Skeletal muscle satellite cell (primary cell): ENCODE results near the gene SPEG.

Experiments
- H3K27me3 ChIP-seq: 2 replicates; pipeline ENCODE4 v1.7.0; 2013; ENCODE audit warnings: low read length; ENCODE audit not compliant: control insufficient read depth, insufficient read depth
- H3K36me3 ChIP-seq: 2 replicates; pipeline ENCODE4 v1.7.0; 2013; ENCODE audit warnings: mild to moderate bottlenecking, control low read depth, low read length; ENCODE audit not compliant: insufficient read depth
- H3K4me1 ChIP-seq: 2 replicates; pipeline ENCODE4 v1.7.0; 2013; ENCODE audit warnings: low read length; ENCODE audit not compliant: control insufficient read depth, insufficient read depth
- H3K4me2 ChIP-seq: 2 replicates; pipeline ENCODE4 v1.7.0; 2013; ENCODE audit warnings: mild to moderate bottlenecking, low read length
- H3K4me3 ChIP-seq: 2 replicates; pipeline ENCODE4 v1.7.0; 2013; ENCODE audit warnings: low read length
- H3K9ac ChIP-seq: 2 replicates; pipeline ENCODE4 v1.7.0; 2013; ENCODE audit warnings: mild to moderate bottlenecking, low read depth, low read length, moderate library complexity
- H3K9me3 ChIP-seq: replicated peaks from 2 replicates; pipeline ENCODE4 v1.7.0; 2013; ENCODE audit warnings: mild to moderate bottlenecking, control low read depth, low read length

The SPEG gene

GRCh38 chr2:219515874-219516629 lies 81.4 kb downstream of the SPEG start:
- no peak overlapping the region for H3K9ac ChIP-seq
- peaks cover 62% of the 10 kb centered on the region for H3K27me3 ChIP-seq
- H3K36me3 ChIP-seq = no peaks in the 10 kb centered on the region
- no peaks in the 10 kb centered on the region for H3K9me3 ChIP-seq
- no peak overlapping the region for H3K4me3 ChIP-seq
- peaks cover 26% of the 10 kb centered on the region for H3K4me1 ChIP-seq
- H3K4me2 ChIP-seq = no peak overlapping the region

- Histone ChIP-seq H3K9ac (no peak overlapping the region), H3K4me2 (no peak overlapping the region), H3K36me3 (no peaks in the 10 kb centered on the region), H3K4me3 (no peak overlapping the region), H3K27me3 (peaks cover 60% of the 10 kb centered on the region), H3K4me1 (peaks cover 32% of the 10 kb centered on the region), H3K9me3 (no peaks in the 10 kb centered on the region)
Observed at GRCh38 chr2:219516888-219517287, 82.2 kb downstream of the SPEG start.

DNA sequence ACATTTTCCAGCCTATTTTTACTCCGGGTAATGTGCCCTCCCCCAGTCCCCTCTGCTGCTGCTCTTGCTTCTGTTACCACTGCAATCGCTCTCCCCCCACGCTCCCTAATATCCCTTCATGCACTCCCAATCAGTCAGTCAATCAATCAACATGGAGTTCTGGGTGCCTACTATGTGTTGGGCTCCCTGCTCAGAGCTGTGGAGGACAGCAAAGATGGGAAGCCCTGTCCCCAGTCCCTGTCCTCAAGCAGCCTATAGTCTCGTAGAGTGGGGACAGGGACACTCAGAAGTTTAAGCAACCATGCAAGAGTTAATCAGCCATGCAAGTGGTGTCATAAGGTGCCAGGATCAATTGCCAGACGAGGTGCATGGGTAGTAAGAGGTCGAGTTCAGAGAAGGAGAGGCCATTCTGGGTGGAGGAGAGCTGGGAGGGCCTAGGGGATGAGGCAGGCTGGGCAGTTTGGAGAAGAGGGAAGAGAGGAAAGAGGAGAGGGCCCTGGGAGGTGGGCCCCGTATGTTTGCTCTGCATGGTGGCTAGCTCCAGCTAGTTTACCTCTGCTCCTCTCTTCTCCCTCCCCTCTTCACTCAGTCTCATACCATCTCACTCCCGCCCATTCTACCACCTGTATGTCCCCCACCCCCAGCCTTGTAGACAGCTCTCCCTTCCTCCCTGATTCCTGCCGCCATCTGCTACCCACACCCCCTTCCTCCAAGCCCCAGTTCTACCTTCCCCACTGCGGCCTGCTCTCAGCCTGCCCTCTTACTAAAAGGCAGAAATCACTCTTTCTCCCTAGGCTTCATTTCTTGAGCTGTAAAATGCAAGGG lies 83.5 kb downstream of the SPEG start:
- no peak overlapping the region for H3K4me2 ChIP-seq
- H3K4me1 ChIP-seq = peaks cover 29% of the 10 kb centered on the region
- H3K9ac ChIP-seq = no peak overlapping the region
- no peaks in the 10 kb centered on the region for H3K36me3 ChIP-seq
- no peak overlapping the region for H3K4me3 ChIP-seq
- H3K27me3 ChIP-seq = peaks cover 47% of the 10 kb centered on the region
- H3K9me3 ChIP-seq = no peaks in the 10 kb centered on the region

DNA sequence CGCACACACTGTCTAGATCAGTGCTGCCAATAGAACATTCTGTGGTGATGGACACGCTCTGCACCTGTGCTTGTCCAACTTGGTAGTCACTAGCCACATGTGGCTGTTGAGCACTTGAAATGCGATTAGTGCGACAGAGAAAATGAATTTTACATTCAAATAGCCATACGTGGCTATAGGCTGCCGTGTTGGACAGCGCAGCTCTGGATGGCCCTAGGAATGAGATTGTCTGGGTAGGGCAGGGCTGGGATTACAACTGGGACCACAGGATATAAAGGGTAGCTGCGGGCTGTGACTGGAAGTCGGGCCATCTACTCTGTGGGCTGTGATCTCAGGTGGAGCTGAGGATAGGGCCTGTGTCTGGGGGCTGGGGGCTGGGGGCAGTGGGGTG lies 84.9 kb downstream of the SPEG start:
- H3K4me3 ChIP-seq = no peak overlapping the region
- no peak overlapping the region for H3K4me2 ChIP-seq
- H3K4me1 ChIP-seq = peaks cover 20% of the 10 kb centered on the region
- no peaks in the 10 kb centered on the region for H3K36me3 ChIP-seq
- H3K27me3 ChIP-seq = peaks cover 45% of the 10 kb centered on the region
- no peaks in the 10 kb centered on the region for H3K9me3 ChIP-seq
- H3K9ac ChIP-seq = no peak overlapping the region

DNA sequence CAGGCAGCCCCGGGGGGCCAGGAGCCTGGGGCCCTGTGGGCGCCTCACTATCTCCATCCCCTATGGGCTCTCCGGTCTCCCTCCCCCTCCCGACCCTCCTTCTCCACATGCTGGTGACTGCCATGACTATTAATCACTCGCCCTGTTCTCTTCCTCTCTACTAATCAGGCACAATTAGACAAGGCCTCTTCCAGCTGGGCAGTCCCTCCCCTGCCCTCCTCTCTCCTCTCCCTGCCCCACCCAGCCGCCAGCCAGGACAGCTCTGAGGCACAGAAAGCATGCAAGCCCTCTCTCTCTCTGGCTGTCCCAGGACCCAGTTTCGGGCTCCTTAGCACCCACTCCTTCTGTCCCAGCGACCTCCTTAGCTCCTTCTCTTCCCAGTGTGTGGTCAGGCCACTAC lies 85.4 kb downstream of the SPEG start:
- H3K27me3 ChIP-seq = peaks cover 42% of the 10 kb centered on the region
- H3K4me1 ChIP-seq = peaks cover 19% of the 10 kb centered on the region

DNA sequence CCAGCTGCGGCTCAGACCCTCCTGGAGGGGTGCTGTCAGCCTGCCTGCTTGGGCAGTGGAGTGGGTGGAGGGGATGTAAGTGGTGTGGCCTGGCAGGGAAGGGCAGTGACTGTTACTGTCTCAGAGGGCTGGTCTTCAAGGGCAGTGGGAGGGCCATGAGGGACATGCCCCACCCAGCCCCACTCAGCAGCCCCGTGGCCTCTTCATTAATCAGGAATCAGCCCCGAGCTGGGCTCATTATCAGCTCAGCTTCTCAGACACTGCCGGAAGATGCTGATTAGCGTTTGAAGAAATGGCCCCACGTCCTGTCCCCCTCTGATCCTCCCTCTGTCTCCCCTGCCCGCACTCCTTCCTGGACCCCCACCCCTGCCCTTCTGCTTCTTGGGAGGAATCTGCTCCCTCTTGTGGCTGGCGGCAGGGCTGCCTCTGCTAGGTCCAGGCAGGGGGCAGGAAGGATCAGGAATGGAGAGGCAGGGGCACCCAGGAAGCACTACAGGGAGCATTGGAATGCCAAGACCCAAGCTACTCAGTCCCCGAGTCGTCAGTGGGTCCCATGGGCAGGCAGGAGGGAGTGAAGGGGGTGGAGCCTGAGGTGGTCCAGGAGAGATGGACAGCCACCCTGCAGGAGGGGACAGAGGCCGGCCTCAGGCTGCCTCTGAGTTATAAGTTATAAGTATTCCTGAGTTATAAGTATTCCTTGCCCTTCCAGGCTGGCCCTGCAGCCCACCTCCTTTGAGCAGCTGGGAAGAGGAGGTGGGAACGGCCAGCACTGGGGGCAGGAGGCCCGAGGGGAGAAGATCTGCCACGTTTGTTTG lies 86.6 kb downstream of the SPEG start:
- H3K27me3 ChIP-seq = peaks cover 39% of the 10 kb centered on the region
- peak overlapping the region; percentile 76 for H3K4me2 ChIP-seq
- H3K4me3 ChIP-seq = peak overlapping the region; percentile 41
- H3K36me3 ChIP-seq = no peaks in the 10 kb centered on the region
- H3K4me1 ChIP-seq = peaks cover 19% of the 10 kb centered on the region
- H3K9me3 ChIP-seq = no peaks in the 10 kb centered on the region
- no peak overlapping the region for H3K9ac ChIP-seq

More for the DNA sequence above, 85.4 kb downstream of the SPEG start:
- H3K4me2 ChIP-seq = no peak overlapping the region
- no peak overlapping the region for H3K4me3 ChIP-seq
- H3K9me3 ChIP-seq = no peaks in the 10 kb centered on the region
- H3K36me3 ChIP-seq = no peaks in the 10 kb centered on the region
- H3K9ac ChIP-seq = no peak overlapping the region

- Histone ChIP-seq H3K9ac (no peak overlapping the region), H3K27me3 (peaks cover 41% of the 10 kb centered on the region), H3K36me3 (no peaks in the 10 kb centered on the region), H3K4me1 (peaks cover 19% of the 10 kb centered on the region), H3K4me2 (peak overlapping the region; percentile 76), H3K4me3 (peak overlapping the region; percentile 24), H3K9me3 (no peaks in the 10 kb centered on the region)
Observed at GRCh38 chr2:219522111-219523030, 87.7 kb downstream of the SPEG start.

- Histone ChIP-seq H3K4me2 (no peak overlapping the region), H3K9ac (no peak overlapping the region), H3K36me3 (no peaks in the 10 kb centered on the region), H3K4me3 (no peak overlapping the region), H3K9me3 (no peaks in the 10 kb centered on the region), H3K4me1 (peaks cover 19% of the 10 kb centered on the region), H3K27me3 (peaks cover 41% of the 10 kb centered on the region)
Observed at GRCh38 chr2:219523031-219523671, 88.5 kb downstream of the SPEG start.

DNA sequence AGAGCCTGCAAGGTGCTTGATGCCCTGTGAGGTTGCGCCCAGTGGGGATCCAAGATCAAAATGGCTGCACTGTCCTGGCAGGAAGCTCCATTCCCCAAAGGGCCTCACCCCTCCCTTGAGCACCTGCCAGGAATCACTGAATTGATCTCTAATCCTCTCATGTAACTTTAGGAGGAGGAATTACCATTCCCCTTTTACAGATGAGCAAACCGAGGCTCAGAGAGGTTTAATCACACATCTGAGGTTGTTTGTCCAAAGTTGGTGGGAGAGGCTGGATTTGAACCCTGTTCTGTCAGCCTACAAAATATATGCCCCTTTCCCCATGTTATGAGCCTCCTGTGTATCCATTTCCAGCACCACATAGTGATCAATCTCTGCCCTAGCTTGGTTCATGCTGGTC lies 90.2 kb downstream of the SPEG start:
- no peaks in the 10 kb centered on the region for H3K36me3 ChIP-seq
- H3K4me2 ChIP-seq = no peak overlapping the region
- H3K4me3 ChIP-seq = no peak overlapping the region
- peaks cover 55% of the 10 kb centered on the region for H3K27me3 ChIP-seq
- no peaks in the 10 kb centered on the region for H3K9me3 ChIP-seq
- no peak overlapping the region for H3K9ac ChIP-seq
- peaks cover 19% of the 10 kb centered on the region for H3K4me1 ChIP-seq

DNA sequence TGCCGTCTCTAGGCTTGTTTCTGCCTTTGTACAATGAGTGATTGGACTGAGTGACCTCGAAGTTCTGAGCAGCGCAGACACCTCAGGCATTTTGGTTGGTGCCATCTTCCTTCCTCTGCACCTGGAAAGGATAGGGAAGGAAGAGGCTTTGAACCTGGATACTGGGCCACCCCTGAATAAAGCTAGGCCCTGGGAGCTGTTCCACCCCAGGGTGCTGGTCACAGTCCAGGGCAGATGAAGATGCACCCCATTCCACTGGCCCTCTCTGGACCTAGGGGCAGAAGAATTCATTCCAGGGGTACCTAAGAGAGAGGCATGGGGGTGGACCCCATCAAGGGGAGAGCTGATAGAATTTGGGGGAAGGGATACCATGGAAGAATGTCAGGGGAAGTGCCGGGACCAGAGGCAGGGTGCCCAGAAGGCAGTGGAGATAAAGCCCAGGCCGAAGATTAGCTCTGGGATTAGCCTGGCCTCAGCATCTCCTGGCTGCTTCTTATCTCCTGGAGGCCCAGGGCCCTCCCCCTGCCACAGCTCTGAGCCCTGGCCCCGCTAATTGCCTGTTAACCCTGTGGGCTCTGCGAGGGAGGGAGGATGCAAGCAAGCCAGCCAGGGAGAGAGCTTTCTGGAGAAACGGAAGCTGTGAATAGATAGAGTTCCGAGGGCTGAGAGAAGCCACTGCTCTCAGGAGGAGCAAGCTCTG lies 91.0 kb downstream of the SPEG start:
- Histone ChIP-seq H3K36me3 (no peaks in the 10 kb centered on the region), H3K4me3 (no peak overlapping the region), H3K27me3 (peaks cover 55% of the 10 kb centered on the region), H3K4me1 (peaks cover 19% of the 10 kb centered on the region), H3K9me3 (no peaks in the 10 kb centered on the region), H3K4me2 (no peak overlapping the region), H3K9ac (no peak overlapping the region)
